ENCODE data around the gene KRT5.
"Not testable (repeated sequence)": the region's sequence is repeated elsewhere in the genome, so short reads cannot be mapped to it uniquely, and the experiment has no call there.

The KRT5 gene

DNA sequence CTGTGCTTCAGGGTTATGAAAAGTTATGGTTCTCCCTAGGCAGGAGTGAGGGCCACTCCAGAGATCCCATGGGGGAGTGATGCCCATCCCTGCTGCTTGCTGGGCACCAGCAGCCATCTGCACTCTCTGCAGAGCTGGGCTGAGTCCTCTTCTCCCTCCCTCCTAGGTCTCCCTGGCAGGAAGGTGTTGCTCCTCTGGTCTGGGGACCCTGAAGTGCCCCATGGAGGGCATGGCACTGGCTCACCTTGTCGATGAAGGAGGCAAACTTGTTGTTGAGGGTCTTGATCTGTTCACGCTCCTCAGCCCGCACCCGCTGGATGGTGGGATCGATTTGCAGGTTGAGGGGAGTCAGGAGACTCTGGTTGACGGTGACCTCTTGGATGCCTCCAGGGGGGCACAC, 27.8 kb downstream of the KRT5 start:
- DNase-seq = not testable (repeated sequence)

DNA sequence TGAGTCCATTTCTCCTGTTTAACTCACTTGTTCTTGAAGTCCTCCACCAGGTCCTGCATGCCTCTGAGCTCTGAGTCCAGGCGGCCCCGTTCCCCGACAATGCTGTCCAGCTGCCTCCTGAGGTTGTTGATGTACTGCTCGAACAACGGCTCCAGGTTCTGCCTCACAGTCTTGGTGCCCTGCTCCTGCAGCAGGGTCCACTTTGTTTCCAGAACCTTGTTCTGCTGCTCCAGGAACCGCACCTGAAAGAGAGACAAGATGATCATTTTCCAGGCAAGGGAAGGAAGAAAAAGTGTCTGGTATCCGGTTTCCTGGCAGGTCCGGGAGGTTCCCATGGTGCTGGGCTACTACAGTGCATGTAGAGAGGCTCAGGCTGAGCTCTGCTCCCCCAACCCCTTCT, 28.7 kb downstream of the KRT5 start:
- DNase-seq = not testable (repeated sequence)

DNA sequence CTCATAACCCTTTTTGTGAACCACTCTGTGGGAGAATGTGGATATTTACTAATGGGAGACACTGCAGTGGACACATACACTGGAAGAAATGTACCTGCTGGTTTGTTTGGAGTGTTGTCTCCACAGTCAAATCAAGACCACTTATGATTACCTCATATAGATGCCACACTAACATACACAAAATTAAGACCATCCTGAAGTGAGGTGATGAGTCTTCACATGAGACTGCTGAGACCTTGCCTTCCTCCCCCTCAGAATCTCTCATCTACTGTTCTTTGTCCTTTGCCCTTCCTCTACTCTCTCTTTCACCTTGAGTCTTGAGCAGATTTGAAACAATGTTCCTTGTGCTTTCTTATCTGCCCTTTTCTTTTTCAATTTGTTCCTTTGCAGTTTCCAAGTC, 31.5 kb downstream of the KRT5 start:
- no peak for DNase-seq

DNA sequence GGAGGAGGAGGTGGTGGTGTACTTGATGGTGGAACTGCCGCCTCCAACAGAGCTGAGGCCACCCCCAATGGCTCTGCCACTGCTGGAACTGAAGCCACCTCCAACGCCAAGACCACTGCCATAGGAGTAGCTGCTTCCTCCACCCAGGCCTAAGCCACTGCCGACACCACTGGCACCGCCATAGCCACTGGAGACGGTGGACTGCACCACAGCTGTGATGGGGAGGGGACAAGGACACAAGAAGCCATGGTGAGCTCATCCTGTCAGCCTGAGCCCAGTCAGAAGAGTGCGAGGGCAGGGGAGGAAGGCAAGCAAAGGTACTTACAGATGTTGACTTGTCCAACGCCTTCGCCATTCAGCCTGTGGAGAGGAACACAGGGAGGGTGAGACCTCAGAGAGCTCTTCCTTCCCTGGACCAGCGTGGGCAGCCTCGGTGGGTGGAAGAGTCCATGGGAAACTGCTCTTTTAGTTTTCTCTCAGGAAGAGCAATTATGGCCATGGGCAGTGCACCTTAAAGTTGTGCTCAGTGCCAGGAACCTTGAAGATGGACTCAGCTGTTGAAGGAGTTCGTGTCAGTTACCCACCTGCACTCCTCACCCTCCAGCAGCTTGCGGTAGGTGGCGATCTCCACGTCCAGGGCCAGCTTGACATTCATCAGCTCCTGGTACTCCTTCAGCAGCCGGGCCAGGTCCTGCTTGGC, 32.3 kb downstream of the KRT5 start:
- DNase-seq = not testable (repeated sequence)

DNA sequence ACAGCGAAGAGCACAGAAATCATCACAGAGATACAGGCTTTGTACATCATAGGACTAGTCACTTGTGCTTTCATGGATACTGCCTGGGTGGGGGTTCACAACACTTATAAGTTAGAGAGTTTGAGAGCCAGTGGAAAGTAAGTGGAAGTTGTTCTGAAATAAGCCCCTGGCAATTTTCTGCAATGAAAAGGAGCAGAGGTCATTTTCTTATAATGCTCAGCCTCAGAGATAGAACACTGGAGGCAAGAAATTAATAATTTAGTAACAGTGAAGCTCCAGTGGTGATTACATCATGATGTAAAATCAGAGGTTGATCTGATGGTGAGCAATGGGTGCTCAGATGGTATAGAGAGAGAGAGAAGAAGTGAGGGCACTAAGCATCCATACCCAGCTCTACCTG, 33.0 kb downstream of the KRT5 start:
- DNase-seq = no peak

DNA sequence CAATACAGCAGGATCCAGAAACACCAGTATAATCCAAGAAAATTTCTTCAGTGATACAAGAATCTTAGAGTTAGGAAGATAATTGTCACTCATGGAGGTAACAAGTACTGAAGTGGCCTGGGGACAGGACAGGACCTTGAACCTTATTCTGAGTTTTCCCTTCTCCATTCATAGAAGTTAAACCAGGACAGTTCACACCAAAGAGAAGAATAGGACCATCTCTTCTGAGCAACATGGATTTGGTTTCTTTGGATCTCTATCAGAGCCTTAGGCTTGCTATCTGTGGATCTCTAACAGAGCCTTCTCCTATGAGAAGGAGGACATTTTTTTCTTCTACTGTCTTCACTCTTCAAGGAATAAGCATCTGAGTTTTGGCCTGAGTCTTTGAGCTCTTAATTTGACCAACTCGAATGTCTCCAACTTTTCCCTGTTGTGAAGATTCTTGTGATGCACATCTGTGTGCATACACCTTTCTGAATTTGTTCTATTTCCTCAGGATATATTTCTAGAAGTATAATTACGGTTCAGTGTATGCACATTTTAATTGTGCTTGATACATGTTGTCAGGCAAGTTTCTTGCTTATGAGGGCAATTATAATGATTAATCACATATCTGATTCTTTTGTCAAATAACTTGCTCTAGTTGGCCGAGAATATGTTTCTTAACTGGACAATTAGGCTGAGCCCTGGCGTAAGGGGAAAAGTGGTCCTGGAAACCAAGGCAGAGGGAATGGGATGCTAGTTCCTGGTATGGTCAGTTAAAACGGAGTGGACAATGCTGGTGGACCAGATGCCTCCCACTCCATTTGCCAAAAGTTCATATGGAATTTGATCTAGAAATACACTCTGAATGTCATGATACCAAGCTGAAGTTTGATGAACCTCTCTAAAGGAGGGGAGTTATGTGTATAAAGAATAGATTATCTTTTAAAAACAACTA, 33.8 kb downstream of the KRT5 start:
- DNase-seq = no peak

DNA sequence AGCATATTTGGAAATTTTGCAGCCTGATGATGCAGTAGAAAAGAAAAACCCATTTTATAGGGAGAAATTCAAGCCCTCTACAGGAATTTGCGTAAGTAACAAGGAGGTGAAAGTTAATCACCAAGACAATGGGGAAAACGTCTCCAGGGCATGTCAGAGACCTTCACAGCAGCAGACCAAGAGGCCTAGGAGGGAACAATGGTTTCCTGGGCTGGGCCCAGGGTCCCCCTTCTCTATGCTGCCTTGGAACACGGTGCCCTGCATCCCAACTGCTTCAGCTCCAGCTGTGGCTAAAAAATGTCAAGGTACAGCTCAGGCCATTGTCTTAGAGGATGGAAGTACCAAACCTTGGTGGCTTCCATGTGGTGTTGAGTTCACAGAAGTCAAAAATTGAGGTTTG, 40.1 kb downstream of the KRT5 start:
- DNase-seq = no peak

DNA sequence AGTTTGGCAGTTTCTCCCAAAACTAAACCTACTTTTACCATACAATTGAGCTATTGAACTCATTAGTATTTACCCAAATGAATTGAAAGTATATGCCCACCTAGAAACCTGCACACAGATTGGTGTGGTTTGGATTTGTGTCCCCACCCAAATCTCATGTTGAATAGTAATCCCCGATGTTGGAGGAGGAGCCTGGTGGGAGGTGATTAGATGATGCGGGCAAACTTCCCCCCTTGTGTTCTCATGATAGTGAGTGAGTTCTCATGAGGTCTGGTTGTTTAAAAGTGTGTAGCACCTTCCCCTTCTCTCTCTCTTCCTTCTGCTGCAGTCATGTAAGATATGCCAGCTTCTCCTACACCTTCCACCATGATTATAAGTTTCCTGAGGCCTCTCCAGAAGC, 42.5 kb downstream of the KRT5 start:
- DNase-seq = no peak

DNA sequence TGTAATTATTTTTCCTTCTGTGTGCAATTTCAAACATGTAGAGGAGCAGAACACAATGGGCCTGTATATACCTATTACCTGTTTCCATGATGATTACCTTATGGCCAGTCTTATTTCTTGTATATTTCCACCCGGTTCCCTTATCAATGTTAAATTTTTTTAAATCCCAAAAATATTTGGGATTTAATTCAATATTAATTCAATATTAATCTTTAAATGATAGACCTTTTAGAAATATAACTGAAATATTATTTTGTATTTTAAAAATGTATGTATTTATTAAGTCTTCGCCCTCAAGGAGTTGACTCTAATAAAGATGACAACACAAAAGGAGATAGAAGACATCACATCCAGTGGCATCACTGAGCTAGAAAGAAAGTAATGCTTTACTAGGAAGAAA, 46.0 kb downstream of the KRT5 start:
- no peak for DNase-seq

DNA sequence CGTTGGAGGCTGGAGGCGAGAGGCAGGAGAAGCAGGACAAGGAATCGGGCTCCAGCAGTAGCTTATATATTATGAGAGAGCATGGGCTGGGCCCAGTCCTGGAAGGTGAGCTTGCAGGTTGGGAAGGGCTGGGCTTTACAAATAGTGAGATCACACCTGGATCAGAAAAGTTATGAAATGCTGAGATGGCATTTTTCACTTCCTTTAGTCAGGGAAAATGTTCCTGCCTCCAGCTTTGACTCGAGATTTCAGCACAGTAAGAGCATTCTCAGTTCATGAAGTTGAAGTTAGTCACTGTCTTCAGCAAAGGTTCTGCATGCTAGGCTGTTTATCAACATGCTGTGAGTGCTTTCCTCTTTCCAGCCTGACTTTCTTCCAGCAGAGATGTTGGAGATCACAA, 46.4 kb downstream of the KRT5 start, which contains the start of gene KRT6C:
KRT6C (minus strand) TSS at position 38 of the 400 bp plus-strand sequence. CDS start 68 bp downstream, outside the sequence.
- no peak for DNase-seq

DNA sequence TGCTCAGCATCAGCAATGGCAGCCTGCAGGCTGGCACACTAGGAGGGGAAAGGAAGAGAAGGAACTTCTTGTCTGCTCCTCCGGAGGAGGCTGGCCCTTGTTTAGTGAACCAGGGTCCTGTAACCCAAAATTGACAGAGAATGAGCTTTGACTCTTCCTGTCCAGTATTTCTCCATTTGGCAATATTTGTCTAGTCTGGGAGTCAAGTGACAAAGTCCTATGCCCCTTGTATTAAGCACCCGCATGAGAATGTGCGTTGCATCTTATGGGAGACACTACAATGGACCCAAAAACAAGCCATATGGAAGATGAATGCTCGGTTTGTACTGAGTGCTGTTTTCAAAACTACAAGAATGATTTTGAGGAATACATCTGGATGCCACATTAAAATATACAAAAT, 50.3 kb downstream of the KRT5 start:
- no peak for DNase-seq

DNA sequence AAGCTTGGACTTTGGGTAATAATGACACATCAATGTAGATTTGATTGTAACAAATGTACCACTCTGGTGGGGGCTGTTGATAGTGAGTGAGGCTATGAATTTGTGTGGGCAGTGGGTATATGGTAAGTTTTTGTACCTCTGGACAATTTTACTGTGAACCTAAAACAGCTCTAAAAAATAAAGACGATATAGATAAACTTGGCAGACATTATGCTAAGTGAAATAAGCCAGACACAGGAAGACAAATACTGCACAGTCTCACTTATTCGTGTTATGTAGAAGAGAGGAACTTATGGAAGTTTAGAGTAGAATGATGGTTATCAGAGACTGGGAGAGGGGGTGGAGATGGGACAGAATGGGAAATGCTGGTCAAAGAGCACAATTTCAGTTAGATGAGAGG, 55.3 kb downstream of the KRT5 start:
- DNase-seq = no peak
